A673 (cell line): ENCODE measurements around the gene MRPS31. TPM values are rescaled to one million over a fixed set of nuclear protein-coding genes. Genes with fewer than 3 reads are reported as not detected.
A peak's percentile ranks its signal among the peaks of the same experiment; 100 is the strongest.

ENCODE experiments used
- Bru-seq: library from RNA; stranded (reverse); fragments of 400-500 nt; gene quantifications from one replicate; lab custom pipeline; 2021; lab: Mats Ljungman, UMichigan
- BruChase-seq, 2 experiments: library from RNA; stranded (reverse); fragments of 400-500 nt; gene quantifications; one replicate each; lab custom pipeline; 2021; lab: Mats Ljungman, UMichigan
- BruUV-seq: library from RNA; stranded (reverse); fragments of 400-500 nt; replicated peaks from 2 replicates; lab custom pipeline; 2021; lab: Mats Ljungman, UMichigan
- CTCF ChIA-PET: fragments of 300-600 bp; sonication (Branson Sonifier 250); formaldehyde crosslinking; loops from one replicate; lab custom pipeline; 2022; ENCODE audit warnings: antibody characterized with exemption; lab: Charles Lee
- POLR2A ChIA-PET: fragments of 300-600 bp; sonication (Branson Sonifier 250); formaldehyde crosslinking; loops from one replicate; lab custom pipeline; 2022; ENCODE audit warnings: antibody characterized with exemption; ENCODE audit not compliant: low non-redundant PET; lab: Charles Lee
- DNase-seq: peaks from one replicate; pipeline ENCODE4 v3.0.0-alpha.2; 2015; ENCODE audit warnings: low spot score
- H3K27ac ChIP-seq: fragments of 200-600 bp; sonication (generic); 2 replicates; pipeline ENCODE4 v1.5.1; 2016; ENCODE audit warnings: mixed run types, low read depth, mild to moderate bottlenecking, mixed read lengths, antibody characterized with exemption, low read length; ENCODE audit not compliant: poor library complexity, severe bottlenecking
- H3K27me3 ChIP-seq: fragments of 200-600 bp; sonication (generic); replicated peaks from 2 replicates; pipeline ENCODE4 v1.6.1; 2017; ENCODE audit warnings: mixed run types, low read depth, mild to moderate bottlenecking, mixed read lengths, antibody characterized with exemption, low read length; ENCODE audit not compliant: insufficient read depth, poor library complexity
- H3K36me3 ChIP-seq: fragments of 200-600 bp; sonication (generic); 2 replicates; pipeline ENCODE4 v1.6.1; 2016; ENCODE audit warnings: mixed run types, mild to moderate bottlenecking, mixed read lengths, antibody characterized with exemption, low read length; ENCODE audit not compliant: insufficient read depth, poor library complexity, severe bottlenecking
- H3K4me1 ChIP-seq: fragments of 200-600 bp; sonication (generic); 2 replicates; pipeline ENCODE4 v1.6.1; 2017; ENCODE audit warnings: mixed run types, mild to moderate bottlenecking, mixed read lengths, antibody characterized with exemption, low read length; ENCODE audit not compliant: insufficient read depth, poor library complexity, severe bottlenecking
- H3K4me3 ChIP-seq: fragments of 200-600 bp; sonication (generic); 2 replicates; pipeline ENCODE4 v1.5.1; 2016; ENCODE audit warnings: low read depth, mixed run types, mild to moderate bottlenecking, mixed read lengths, low read length; ENCODE audit not compliant: poor library complexity, severe bottlenecking
- H3K9me3 ChIP-seq: fragments of 200-600 bp; sonication (generic); 2 replicates; pipeline ENCODE4 v1.6.1; 2016; ENCODE audit warnings: mixed run types, low read depth, mild to moderate bottlenecking, mixed read lengths, antibody characterized with exemption, low read length; ENCODE audit not compliant: poor library complexity, severe bottlenecking
- CTCF ChIP-seq: fragments of 300-800, 200-600 bp; sonication (generic); conservative IDR thresholded peaks from 2 replicates; pipeline ENCODE4 v1.5.1; 2017; ENCODE audit warnings: low read depth, mild to moderate bottlenecking, antibody characterized with exemption, low read length, moderate library complexity, mixed read lengths
- EZH2 ChIP-seq: fragments of 200-600 bp; sonication (generic); IDR thresholded peaks from 2 replicates; pipeline ENCODE4 v1.6.1; 2017; ENCODE audit warnings: borderline replicate concordance, low read depth, mild to moderate bottlenecking, mixed read lengths, antibody characterized with exemption, low read length; ENCODE audit not compliant: poor library complexity, severe bottlenecking
- intact Hi-C: fragments of 100-400 bp; cut with micrococcal nuclease; formaldehyde crosslinking; loops from one replicate; pipeline ENCODE4 v1.10.0; 2022; ENCODE audit not compliant: unreplicated experiment
- long read RNA-seq: library from polyadenylated mRNA; stranded (forward); transcript quantifications from one replicate; pipeline ENCODE4 v2.0.0, GENCODE V29; 2022
- total RNA-seq: library from RNA; stranded (reverse); gene quantifications from 2 replicates; pipeline ENCODE4 v1.2.3, GENCODE V29; 2021

MRPS31 gene
- 32.0 and 32.3 TPM in 2 replicates for total RNA-seq
- Bru-seq, nascent RNA: percentile 73 among the genes with signal in this experiment
- BruChase-seq, experiment 1, labeled RNA remaining after a 2-hour chase: percentile 76 among the genes with signal in this experiment
- percentile 65 among the genes with signal in this experiment for BruChase-seq, experiment 2, labeled RNA remaining after a 6-hour chase
- long read RNA-seq, transcript MRPS31-201 (7 exons, 1,462 nt): major isoform, 69 of 79 reads
- long read RNA-seq, partial matches to known transcripts: 3 of 79 reads
- long read RNA-seq, other reads (novel, unspliced or antisense): 6 of 79 reads

- ChIA-PET POLR2A (no interaction called here), CTCF (interaction anchor here (0.7 kb wide), 1 partner anchor 215 kb away, joined by 4 read pairs; no protein-coding TSS in a partner anchor)
- no TSS peak for BruUV-seq
- H3K9me3 ChIP-seq: no peaks in the 10 kb centered on the region
- intact Hi-C loops: loop anchor here (10.0 kb wide), 1 partner anchor 1086 kb away; no protein-coding TSS in a partner anchor
- no peaks in the 10 kb centered on the region for H3K27me3 ChIP-seq
- H3K4me1 ChIP-seq: peaks cover 3% of the 10 kb centered on the region
- H3K36me3 ChIP-seq: peaks cover 1% of the 10 kb centered on the region
- H3K27ac ChIP-seq: peak within 1 kb of the TSS; percentile 87
- peak within 1 kb of the TSS; percentile 86 for H3K4me3 ChIP-seq
- TF ChIP-seq CTCF: no peak
- TF ChIP-seq EZH2: no peak
- peak; percentile 95 for DNase-seq
Observed at GRCh38 chr13:40770934-40771618, at the start of gene MRPS31. Gene MRPS31 (minus strand): TSS chr13:40771190. CDS start chr13:40771136, 54 bp downstream.

GRCh38 chr13:40819797-40820315 is 48.9 kb upstream of the MRPS31 start:
- H3K36me3 ChIP-seq: no peaks in the 10 kb centered on the region
- no peak overlapping the region for H3K4me3 ChIP-seq
- BruUV-seq: no TSS peak
- POLR2A ChIA-PET: no interaction called here
- intact Hi-C loops: no loop called here
- DNase-seq: no peak
- no peak for TF ChIP-seq CTCF
- TF ChIP-seq EZH2: no peak
- no peaks in the 10 kb centered on the region for H3K4me1 ChIP-seq
- no peaks in the 10 kb centered on the region for H3K9me3 ChIP-seq
- CTCF ChIA-PET: no interaction called here
- H3K27me3 ChIP-seq: peaks cover 4% of the 10 kb centered on the region
- H3K27ac ChIP-seq: no peak overlapping the region

- Histone ChIP-seq H3K27ac (no peak overlapping the region), H3K4me1 (no peaks in the 10 kb centered on the region), H3K36me3 (no peaks in the 10 kb centered on the region), H3K9me3 (no peaks in the 10 kb centered on the region), H3K4me3 (no peak overlapping the region), H3K27me3 (peaks cover 4% of the 10 kb centered on the region)
- no TSS peak for BruUV-seq
- intact Hi-C loops: no loop called here
- ChIA-PET CTCF (no interaction called here), POLR2A (interaction anchor here (0.7 kb wide), 1 partner anchor 471 kb away, joined by 3 read pairs; no protein-coding TSS in a partner anchor)
- TF ChIP-seq EZH2 (no peak), CTCF (no peak)
- DNase-seq: no peak
Observed at GRCh38 chr13:40818926-40819325, 47.9 kb upstream of the MRPS31 start.
